Activated naive CD8-positive, alpha-beta T cell treated with anti-CD3 and anti-CD28 coated beads for 36 hours (primary cell): ENCODE measurements around the gene MANSC1. TPM values are rescaled to one million over a fixed set of nuclear protein-coding genes. Genes with fewer than 3 reads are reported as not detected.
"Not testable (repeated sequence)": the region's sequence is repeated elsewhere in the genome, so short reads cannot be mapped to it uniquely, and the experiment has no call there.

Experiments
- DNase-seq: peaks from one replicate; pipeline ENCODE4 v3.0.0; 2021
- H3K27ac Mint-ChIP-seq: one replicate; pipeline ENCODE4 v1.8.0; 2022; ENCODE audit warnings: mild to moderate bottlenecking, moderate library complexity, mixed read lengths
- H3K27me3 Mint-ChIP-seq: one replicate; pipeline ENCODE4 v1.8.0; 2022; ENCODE audit warnings: mild to moderate bottlenecking, mixed read lengths
- H3K36me3 Mint-ChIP-seq: one replicate; pipeline ENCODE4 v1.8.0; 2021; ENCODE audit warnings: mild to moderate bottlenecking, mixed read lengths
- H3K4me1 Mint-ChIP-seq: one replicate; pipeline ENCODE4 v1.8.0; 2021; ENCODE audit warnings: mixed read lengths
- H3K4me3 Mint-ChIP-seq: one replicate; pipeline ENCODE4 v1.8.0; 2022; ENCODE audit warnings: mild to moderate bottlenecking, moderate library complexity, mixed read lengths
- H3K9me3 Mint-ChIP-seq: one replicate; pipeline ENCODE4 v1.8.0; 2022; ENCODE audit warnings: mixed read lengths
- total RNA-seq, 2 experiments: library from RNA; stranded (reverse); gene quantifications; one replicate each; pipeline ENCODE4 v1.2.3, GENCODE V29; 2021

The MANSC1 gene
- total RNA-seq, 2 experiments from 2014 or later = 0.43 to 0.76 TPM

GRCh38 chr12:12351468-12352185, 1.6 kb upstream of the MANSC1 start:
- not testable (repeated sequence) for DNase-seq, H3K27me3 Mint-ChIP-seq, H3K36me3 Mint-ChIP-seq, H3K27ac Mint-ChIP-seq, H3K4me3 Mint-ChIP-seq, H3K9me3 Mint-ChIP-seq
- H3K4me1 Mint-ChIP-seq = peaks cover 24% of the 10 kb centered on the region

GRCh38 chr12:12350868-12351463, 924 bp upstream of the MANSC1 start:
- Mint-ChIP-seq H3K36me3 (peaks cover 3% of the 10 kb centered on the region), H3K27ac (no peak overlapping the region), H3K4me1 (peaks cover 19% of the 10 kb centered on the region), H3K27me3 (no peaks in the 10 kb centered on the region), H3K4me3 (peak overlapping the region; percentile 61), H3K9me3 (peaks cover 4% of the 10 kb centered on the region)
- DNase-seq = no peak

GRCh38 chr12:12338527-12339168, 11.4 kb downstream of the MANSC1 start:
- H3K27ac Mint-ChIP-seq = no peak overlapping the region
- H3K27me3 Mint-ChIP-seq = no peaks in the 10 kb centered on the region
- DNase-seq = no peak
- no peak overlapping the region for H3K4me3 Mint-ChIP-seq
- no peaks in the 10 kb centered on the region for H3K9me3 Mint-ChIP-seq
- H3K4me1 Mint-ChIP-seq = peaks cover 12% of the 10 kb centered on the region
- H3K36me3 Mint-ChIP-seq = no peaks in the 10 kb centered on the region

DNA sequence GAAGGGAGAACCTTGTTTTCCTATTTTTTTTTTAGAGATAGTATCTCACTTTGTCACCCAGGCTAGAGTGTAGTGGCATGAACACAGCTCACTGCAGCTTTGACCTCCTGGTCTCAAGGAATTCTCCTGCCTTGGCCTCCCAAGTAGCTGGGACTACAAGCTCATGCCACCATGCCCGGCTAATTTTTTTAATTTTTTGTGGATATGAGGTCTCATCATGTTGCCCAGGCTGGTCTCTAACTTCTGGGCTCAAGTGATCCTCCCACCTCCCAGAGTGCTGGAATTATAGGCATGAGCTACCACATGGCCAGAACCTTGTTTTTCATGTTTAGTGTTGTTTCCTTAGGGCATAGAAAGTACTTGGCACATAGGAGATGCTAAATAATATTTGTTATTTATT, 13.5 kb downstream of the MANSC1 start:
- DNase-seq = no peak
- Mint-ChIP-seq H3K27me3 (no peaks in the 10 kb centered on the region), H3K4me3 (no peak overlapping the region), H3K4me1 (peaks cover 16% of the 10 kb centered on the region), H3K27ac (no peak overlapping the region), H3K36me3 (no peaks in the 10 kb centered on the region), H3K9me3 (no peaks in the 10 kb centered on the region)

- Mint-ChIP-seq H3K36me3 (no peaks in the 10 kb centered on the region), H3K9me3 (no peaks in the 10 kb centered on the region), H3K27ac (no peak overlapping the region), H3K27me3 (no peaks in the 10 kb centered on the region), H3K4me1 (peaks cover 16% of the 10 kb centered on the region), H3K4me3 (no peak overlapping the region)
- DNase-seq = no peak
Observed at GRCh38 chr12:12336049-12336411, 14.0 kb downstream of the MANSC1 start.

DNA sequence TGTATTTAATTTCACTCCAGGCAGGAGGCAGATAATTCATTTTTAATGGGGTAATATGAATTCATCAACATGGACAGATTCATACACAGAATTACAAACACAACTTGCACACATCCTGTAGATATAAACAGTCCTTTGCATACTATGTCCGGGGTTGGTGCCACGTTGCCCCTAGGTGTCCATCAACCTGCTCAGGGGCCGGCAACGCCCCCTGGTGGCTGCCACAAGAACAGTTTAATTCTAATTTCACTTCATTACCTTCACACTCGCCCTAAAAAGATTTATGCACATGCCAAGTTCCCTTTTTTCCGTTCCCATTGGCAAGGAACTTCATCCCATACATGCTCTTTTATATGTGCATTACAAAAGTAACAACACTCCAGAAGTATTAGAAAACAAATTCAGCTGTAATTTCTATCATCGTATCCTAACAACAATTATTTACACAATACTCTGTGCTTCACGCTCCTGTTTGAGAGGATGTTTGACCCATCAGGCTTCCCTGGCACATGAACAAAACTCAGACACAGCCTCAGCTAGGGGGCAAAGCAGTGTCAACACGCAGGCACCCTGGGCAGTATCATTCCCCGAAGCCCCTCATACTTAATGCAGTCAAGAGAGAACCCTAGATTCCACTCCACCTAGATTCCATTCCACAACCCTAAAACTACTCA, 15.5 kb downstream of the MANSC1 start:
- H3K4me3 Mint-ChIP-seq = no peak overlapping the region
- H3K9me3 Mint-ChIP-seq = no peaks in the 10 kb centered on the region
- H3K4me1 Mint-ChIP-seq = peaks cover 16% of the 10 kb centered on the region

GRCh38 chr12:12333407-12334366, 16.4 kb downstream of the MANSC1 start:
- Mint-ChIP-seq H3K9me3 (no peaks in the 10 kb centered on the region), H3K4me1 (peaks cover 16% of the 10 kb centered on the region), H3K36me3 (no peaks in the 10 kb centered on the region), H3K4me3 (no peak overlapping the region), H3K27me3 (no peaks in the 10 kb centered on the region), H3K27ac (no peak overlapping the region)
- DNase-seq = no peak

More for the DNA sequence above, 15.5 kb downstream of the MANSC1 start:
- DNase-seq = peak; percentile 61
- H3K27ac Mint-ChIP-seq = no peak overlapping the region
- no peaks in the 10 kb centered on the region for H3K36me3 Mint-ChIP-seq
- H3K27me3 Mint-ChIP-seq = no peaks in the 10 kb centered on the region

GRCh38 chr12:12331896-12332295, 18.1 kb downstream of the MANSC1 start:
- Mint-ChIP-seq H3K4me1 (peaks cover 18% of the 10 kb centered on the region), H3K27ac (no peak overlapping the region), H3K4me3 (no peak overlapping the region), H3K36me3 (no peaks in the 10 kb centered on the region), H3K9me3 (no peaks in the 10 kb centered on the region), H3K27me3 (no peaks in the 10 kb centered on the region)
- no peak for DNase-seq

GRCh38 chr12:12331244-12331771, 18.7 kb downstream of the MANSC1 start:
- no peak overlapping the region for H3K27ac Mint-ChIP-seq
- DNase-seq = no peak
- peaks cover 18% of the 10 kb centered on the region for H3K4me1 Mint-ChIP-seq
- no peaks in the 10 kb centered on the region for H3K36me3 Mint-ChIP-seq
- H3K27me3 Mint-ChIP-seq = no peaks in the 10 kb centered on the region
- no peaks in the 10 kb centered on the region for H3K9me3 Mint-ChIP-seq
- H3K4me3 Mint-ChIP-seq = no peak overlapping the region

GRCh38 chr12:12327802-12328201, 22.2 kb downstream of the MANSC1 start:
- no peak overlapping the region for H3K4me3 Mint-ChIP-seq
- peak overlapping the region; percentile 59 for H3K27ac Mint-ChIP-seq
- no peaks in the 10 kb centered on the region for H3K9me3 Mint-ChIP-seq
- peaks cover 5% of the 10 kb centered on the region for H3K4me1 Mint-ChIP-seq
- DNase-seq = no peak
- H3K27me3 Mint-ChIP-seq = no peaks in the 10 kb centered on the region
- H3K36me3 Mint-ChIP-seq = no peaks in the 10 kb centered on the region

- Mint-ChIP-seq H3K27me3 (no peaks in the 10 kb centered on the region), H3K4me3 (no peak overlapping the region), H3K4me1 (peaks cover 5% of the 10 kb centered on the region), H3K27ac (no peak overlapping the region), H3K36me3 (no peaks in the 10 kb centered on the region), H3K9me3 (no peaks in the 10 kb centered on the region)
- DNase-seq = no peak
Observed at GRCh38 chr12:12326262-12326661, 23.8 kb downstream of the MANSC1 start.

GRCh38 chr12:12323591-12323990, 26.5 kb downstream of the MANSC1 start:
- Mint-ChIP-seq H3K27ac (no peak overlapping the region), H3K4me3 (no peak overlapping the region), H3K27me3 (no peaks in the 10 kb centered on the region), H3K9me3 (no peaks in the 10 kb centered on the region), H3K4me1 (peaks cover 5% of the 10 kb centered on the region), H3K36me3 (no peaks in the 10 kb centered on the region)
- DNase-seq = no peak

- Mint-ChIP-seq H3K9me3 (no peaks in the 10 kb centered on the region), H3K4me3 (no peak overlapping the region), H3K27ac (no peak overlapping the region), H3K4me1 (peaks cover 5% of the 10 kb centered on the region), H3K36me3 (no peaks in the 10 kb centered on the region), H3K27me3 (no peaks in the 10 kb centered on the region)
- DNase-seq = no peak
Observed at GRCh38 chr12:12323118-12323517, 26.9 kb downstream of the MANSC1 start.

- no peak overlapping the region for H3K4me3 Mint-ChIP-seq
- no peak for DNase-seq
- H3K4me1 Mint-ChIP-seq = no peaks in the 10 kb centered on the region
- H3K27me3 Mint-ChIP-seq = no peaks in the 10 kb centered on the region
- H3K36me3 Mint-ChIP-seq = no peaks in the 10 kb centered on the region
- H3K27ac Mint-ChIP-seq = no peak overlapping the region
- no peaks in the 10 kb centered on the region for H3K9me3 Mint-ChIP-seq
Observed at GRCh38 chr12:12319451-12320183, 30.4 kb downstream of the MANSC1 start.
